GM18502 (cell line): ENCODE data around the gene CLEC16A.

Experiments used
- ATAC-seq: cut with Tn5 transposase; IDR thresholded peaks from one replicate; pipeline ENCODE4 v1.9.1; 2021; ENCODE audit warnings: mild to moderate bottlenecking; ENCODE audit not compliant: unreplicated experiment, poor library complexity

Gene CLEC16A

GRCh38 chr16:11051879-11052808 lies 107.8 kb downstream of the CLEC16A start:
- ATAC-seq: peak; percentile 85

- no peak for ATAC-seq
Observed at GRCh38 chr16:11053916-11054460, 109.6 kb downstream of the CLEC16A start.

- ATAC-seq: no peak
Observed at GRCh38 chr16:11056090-11056992, 112.0 kb downstream of the CLEC16A start.

- no peak for ATAC-seq
Observed at GRCh38 chr16:11056993-11057649, 112.8 kb downstream of the CLEC16A start.

GRCh38 chr16:11057711-11058345 lies 113.5 kb downstream of the CLEC16A start:
- no peak for ATAC-seq

- ATAC-seq: no peak
Observed at GRCh38 chr16:11058832-11059231, 114.5 kb downstream of the CLEC16A start.

- ATAC-seq: no peak
Observed at GRCh38 chr16:11059588-11059987, 115.2 kb downstream of the CLEC16A start.

GRCh38 chr16:11060364-11060763 lies 116.0 kb downstream of the CLEC16A start:
- no peak for ATAC-seq

GRCh38 chr16:11060842-11061241 lies 116.5 kb downstream of the CLEC16A start:
- no peak for ATAC-seq

GRCh38 chr16:11061629-11062270 lies 117.4 kb downstream of the CLEC16A start:
- ATAC-seq: no peak

GRCh38 chr16:11063448-11064201 lies 119.3 kb downstream of the CLEC16A start:
- ATAC-seq: no peak

- ATAC-seq: no peak
Observed at GRCh38 chr16:11064202-11064540, 119.8 kb downstream of the CLEC16A start.

GRCh38 chr16:11064851-11065250 lies 120.5 kb downstream of the CLEC16A start:
- no peak for ATAC-seq

GRCh38 chr16:11066261-11066870 lies 122.0 kb downstream of the CLEC16A start:
- no peak for ATAC-seq

GRCh38 chr16:11067266-11067665 lies 122.9 kb downstream of the CLEC16A start:
- no peak for ATAC-seq

- no peak for ATAC-seq
Observed at GRCh38 chr16:11067697-11068141, 123.4 kb downstream of the CLEC16A start.

- no peak for ATAC-seq
Observed at GRCh38 chr16:11071829-11072228, 127.5 kb downstream of the CLEC16A start.
